ENCODE results near the gene PRKCA. TPM values are rescaled to one million over a fixed set of nuclear protein-coding genes. Genes with fewer than 3 reads are reported as not detected.

The PRKCA gene
- total and polyA plus RNA-seq, 2 of the 13 experiments (the other 11 are each of a cell fraction or from before 2014, with no cell fraction given): 18.5 to 21.5 TPM

DNA sequence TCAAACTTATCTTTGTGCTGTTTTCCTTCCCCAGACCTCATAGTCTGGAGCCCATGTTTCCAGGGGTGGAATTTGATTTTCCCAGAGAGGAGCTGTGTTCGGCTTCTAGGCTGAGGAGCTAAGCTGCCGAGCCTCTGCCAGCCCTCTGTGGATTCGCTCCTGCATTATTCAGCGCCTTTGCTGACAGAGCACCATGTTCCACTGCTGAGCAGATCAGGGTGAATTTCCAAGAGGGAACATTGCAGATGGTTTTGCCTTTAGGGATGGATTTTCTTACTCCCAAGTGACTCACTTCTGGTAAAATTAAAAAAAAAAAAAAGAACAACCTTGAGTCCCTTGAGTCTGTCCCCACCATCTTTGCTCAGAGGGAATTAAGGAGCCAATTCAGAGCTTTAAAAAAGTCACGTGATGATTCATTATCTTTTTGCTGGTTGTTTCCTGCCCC lies 229.5 kb downstream of the PRKCA start (continued):
- TF ChIP-seq, protein P1, sequence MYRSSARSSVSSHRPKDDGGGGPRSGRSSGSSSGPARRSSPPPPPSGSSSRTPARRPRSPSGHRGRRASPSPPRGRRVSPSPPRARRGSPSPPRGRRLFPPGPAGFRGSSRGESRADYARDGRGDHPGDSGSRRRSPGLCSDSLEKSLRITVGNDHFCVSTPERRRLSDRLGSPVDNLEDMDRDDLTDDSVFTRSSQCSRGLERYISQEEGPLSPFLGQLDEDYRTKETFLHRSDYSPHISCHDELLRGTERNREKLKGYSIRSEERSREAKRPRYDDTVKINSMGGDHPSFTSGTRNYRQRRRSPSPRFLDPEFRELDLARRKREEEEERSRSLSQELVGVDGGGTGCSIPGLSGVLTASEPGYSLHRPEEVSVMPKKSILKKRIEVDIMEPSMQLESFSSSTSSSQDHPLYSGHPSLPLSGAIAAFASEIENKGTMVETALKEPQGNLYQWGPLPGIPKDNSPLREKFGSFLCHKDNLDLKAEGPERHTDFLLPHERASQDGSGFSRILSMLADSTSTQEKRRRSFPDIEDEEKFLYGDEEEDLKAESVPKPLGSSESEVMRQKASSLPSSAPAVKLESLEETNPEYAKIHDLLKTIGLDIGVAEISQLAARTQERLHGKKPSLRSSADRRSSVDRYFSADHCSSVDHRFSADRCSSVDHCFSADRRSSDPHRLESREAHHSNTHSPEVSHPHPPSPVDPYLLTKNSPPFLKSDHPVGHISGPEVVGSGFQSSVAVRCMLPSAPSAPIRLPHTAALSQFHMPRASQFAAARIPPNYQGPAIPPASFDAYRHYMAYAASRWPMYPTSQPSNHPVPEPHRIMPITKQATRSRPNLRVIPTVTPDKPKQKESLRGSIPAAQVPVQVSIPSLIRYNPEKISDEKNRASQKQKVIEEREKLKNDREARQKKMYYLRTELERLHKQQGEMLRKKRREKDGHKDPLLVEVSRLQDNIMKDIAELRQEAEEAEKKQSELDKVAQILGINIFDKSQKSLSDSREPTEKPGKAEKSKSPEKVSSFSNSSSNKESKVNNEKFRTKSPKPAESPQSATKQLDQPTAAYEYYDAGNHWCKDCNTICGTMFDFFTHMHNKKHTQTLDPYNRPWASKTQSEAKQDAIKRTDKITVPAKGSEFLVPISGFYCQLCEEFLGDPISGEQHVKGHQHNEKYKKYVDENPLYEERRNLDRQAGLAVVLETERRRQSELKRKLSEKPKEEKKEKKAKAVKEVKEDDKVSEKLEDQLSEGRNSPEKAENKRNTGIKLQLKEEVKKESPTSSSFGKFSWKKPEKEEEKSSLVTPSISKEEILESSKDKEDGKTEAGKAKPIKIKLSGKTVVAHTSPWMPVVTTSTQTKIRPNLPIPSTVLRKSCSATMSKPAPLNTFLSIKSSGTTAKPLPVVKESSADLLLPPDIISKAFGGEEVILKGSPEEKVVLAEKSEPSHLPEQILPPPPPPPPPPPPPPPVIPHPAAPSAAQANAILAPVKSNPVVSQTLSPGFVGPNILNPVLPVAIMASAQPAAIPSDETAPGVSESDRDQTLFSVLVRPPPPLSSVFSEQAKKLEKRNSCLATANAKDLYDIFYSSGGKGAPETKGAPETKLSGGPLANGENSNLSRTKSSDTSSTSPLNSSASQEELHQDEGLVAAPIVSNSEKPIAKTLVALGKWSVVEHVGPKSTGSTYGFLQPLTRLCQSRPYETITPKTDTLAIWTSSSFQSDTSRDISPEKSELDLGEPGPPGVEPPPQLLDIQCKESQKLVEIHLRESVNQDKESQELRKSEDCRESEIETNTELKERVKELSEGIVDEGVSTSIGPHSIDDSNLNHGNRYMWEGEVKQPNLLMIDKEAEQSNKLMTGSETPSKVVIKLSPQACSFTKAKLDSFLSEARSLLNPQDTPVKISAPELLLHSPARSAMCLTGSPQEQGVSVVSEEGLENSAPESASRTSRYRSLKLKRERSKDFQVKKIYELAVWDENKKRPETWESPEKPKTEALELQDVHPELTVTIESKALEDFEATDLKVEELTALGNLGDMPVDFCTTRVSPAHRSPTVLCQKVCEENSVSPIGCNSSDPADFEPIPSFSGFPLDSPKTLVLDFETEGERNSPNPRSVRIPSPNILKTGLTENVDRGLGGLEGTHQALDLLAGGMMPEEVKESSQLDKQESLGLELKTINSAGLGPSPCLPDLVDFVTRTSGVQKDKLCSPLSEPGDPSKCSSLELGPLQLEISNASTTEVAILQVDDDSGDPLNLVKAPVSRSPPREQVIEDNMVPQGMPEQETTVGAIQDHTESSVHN (CRISPR knock-in tag; IDR thresholded peaks at IDR 0.05): no peak
- no peak for TF ChIP-seq NONO (IDR thresholded peaks at IDR 0.05)
- TF ChIP-seq NONO (CRISPR knock-in tag; conservative IDR thresholded peaks at IDR 0.05): no peak
- no peak for TF ChIP-seq PLRG1 (conservative IDR thresholded peaks at IDR 0.05)
- no peak for TF ChIP-seq ZMYM4 (CRISPR knock-in tag; IDR thresholded peaks at IDR 0.05)

DNA sequence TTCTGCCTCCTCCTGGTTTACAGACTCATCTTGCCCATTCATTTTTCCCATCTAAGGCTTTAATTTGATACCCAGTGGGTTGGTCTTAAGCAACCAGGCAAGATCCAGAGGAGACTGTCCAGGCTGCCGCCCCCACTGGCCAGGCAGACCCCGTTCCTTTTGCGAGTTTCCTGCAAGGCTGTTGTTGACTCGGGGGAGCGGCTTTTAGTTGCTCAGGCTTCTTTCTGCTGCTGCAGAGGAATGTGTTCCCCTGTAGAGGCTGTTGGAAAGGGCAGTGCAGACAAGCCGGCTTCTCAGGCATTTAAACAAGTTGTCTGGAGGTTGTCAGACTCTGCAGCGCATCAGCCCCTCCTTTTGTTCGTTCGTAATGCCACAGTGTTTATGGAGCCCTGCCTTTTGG lies 231.2 kb downstream of the PRKCA start:
- no peak for ATAC-seq
- H3K27me3 ChIP-seq (ENCODE audit: control insufficient read depth in 1 of 2, insufficient read depth in 2 of 2, low read length in 2 of 2): no peaks in the 10 kb centered on the region
- ChIA-PET CTCF (ENCODE audit: low intra/inter-chr PET ratio, low total read pairs) (no interaction called here), POLR2A (no interaction called here)
- WGBS (ENCODE audit: low lambda C conversion rate): 96% methylated on average over 9 of the region's 9 CpGs
- in situ Hi-C loops (cut with HindIII; ENCODE audit: extremely low pct_ligation_motif_present, low pct_unique_long_range_greater_than_20kb): no loop called here
- H2AFZ ChIP-seq (ENCODE audit: low read length): no peak overlapping the region
- no TSS peak for BruUV-seq (replicated peaks)
- no peaks in the 10 kb centered on the region for H3K36me3 ChIP-seq (replicated peaks in 1 of 2; ENCODE audit: control insufficient read depth in 1 of 2, insufficient read depth in 2 of 2, low read length in 2 of 2)
- no peak for DNase-seq (ENCODE audit: low spot score)
- H3K9ac ChIP-seq (ENCODE audit: insufficient read depth, low read depth, low read length): no peak overlapping the region
- H3K27ac ChIP-seq (ENCODE audit: extremely low read length, insufficient read depth, low read length): no peak overlapping the region
- no peak for FAIRE-seq
- no peaks in the 10 kb centered on the region for H3K4me1 ChIP-seq (ENCODE audit: insufficient read depth, low read length)
- H3K4me3 ChIP-seq (replicated peaks in 1 of 3; ENCODE audit: insufficient read depth in 1 of 3, low read depth in 2 of 3, low read length in 3 of 3): no peak overlapping the region
- no peak overlapping the region for H3K4me2 ChIP-seq (ENCODE audit: low read depth, low read length)
- no peaks in the 10 kb centered on the region for H3K9me3 ChIP-seq (ENCODE audit: low read length)
- H4K20me1 ChIP-seq (ENCODE audit: insufficient read depth, low read length): no peaks in the 10 kb centered on the region
- intact Hi-C loops (cut with micrococcal nuclease; ENCODE audit: unreplicated experiment): no loop called here
- H3K79me2 ChIP-seq (ENCODE audit: insufficient read depth, low read length): no peaks in the 10 kb centered on the region
- TF ChIP-seq ZNF205 (CRISPR knock-in tag; IDR thresholded peaks at IDR 0.05): no peak
- TF ChIP-seq, protein P2, sequence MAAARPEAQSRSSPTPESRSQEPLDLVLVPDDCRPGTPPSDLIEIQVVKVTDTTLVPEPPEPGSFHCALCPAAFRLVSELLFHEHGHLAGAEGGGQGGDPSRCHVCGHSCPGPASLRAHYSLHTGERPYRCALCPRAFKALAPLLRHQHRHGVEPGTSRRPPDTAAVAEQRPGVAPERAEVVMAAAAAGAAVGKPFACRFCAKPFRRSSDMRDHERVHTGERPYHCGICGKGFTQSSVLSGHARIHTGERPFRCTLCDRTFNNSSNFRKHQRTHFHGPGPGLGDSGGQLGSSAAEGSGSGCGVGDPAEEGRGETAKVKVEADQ (CRISPR knock-in tag; IDR thresholded peaks at IDR 0.05; ENCODE audit: borderline replicate concordance): no peak
- TF ChIP-seq ZNF678 (CRISPR knock-in tag; IDR thresholded peaks at IDR 0.05): no peak
- no peak for TF ChIP-seq AKNA (CRISPR knock-in tag; IDR thresholded peaks at IDR 0.05; ENCODE audit: borderline replicate concordance)
- no peak for TF ChIP-seq CCDC6 (CRISPR knock-in tag; IDR thresholded peaks at IDR 0.05)

Measured in HepG2 (cell line).